GM19467 (cell line): ENCODE results near the gene RCAN1.
"Not testable (repeated sequence)": the region's sequence is repeated elsewhere in the genome, so short reads cannot be mapped to it uniquely, and the experiment has no call there.

Experiments
- ATAC-seq: cut with Tn5 transposase; IDR thresholded peaks from one replicate; pipeline ENCODE4 v1.9.1; 2021; ENCODE audit warnings: mild to moderate bottlenecking, moderate library complexity; ENCODE audit not compliant: unreplicated experiment

RCAN1 gene

DNA sequence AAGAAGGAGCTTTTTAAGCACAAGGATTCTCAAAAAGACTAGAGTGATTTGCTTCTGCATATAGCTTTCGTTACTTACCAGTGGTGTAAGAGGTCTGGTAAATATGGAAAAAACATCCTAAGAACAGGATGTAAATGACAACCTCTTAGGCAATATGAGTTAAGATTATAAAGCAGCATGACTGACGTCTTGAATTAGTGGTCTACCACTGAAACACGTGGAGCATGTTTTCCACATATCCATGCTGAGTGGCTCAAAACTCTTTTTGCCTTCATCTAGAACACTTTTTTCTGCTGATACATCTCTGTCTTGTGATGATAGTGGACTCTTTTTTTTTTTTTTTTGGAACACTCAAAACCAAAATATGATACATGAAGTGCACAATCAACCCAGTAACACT is 44.6 kb downstream of the RCAN1 start:
- no peak for ATAC-seq

DNA sequence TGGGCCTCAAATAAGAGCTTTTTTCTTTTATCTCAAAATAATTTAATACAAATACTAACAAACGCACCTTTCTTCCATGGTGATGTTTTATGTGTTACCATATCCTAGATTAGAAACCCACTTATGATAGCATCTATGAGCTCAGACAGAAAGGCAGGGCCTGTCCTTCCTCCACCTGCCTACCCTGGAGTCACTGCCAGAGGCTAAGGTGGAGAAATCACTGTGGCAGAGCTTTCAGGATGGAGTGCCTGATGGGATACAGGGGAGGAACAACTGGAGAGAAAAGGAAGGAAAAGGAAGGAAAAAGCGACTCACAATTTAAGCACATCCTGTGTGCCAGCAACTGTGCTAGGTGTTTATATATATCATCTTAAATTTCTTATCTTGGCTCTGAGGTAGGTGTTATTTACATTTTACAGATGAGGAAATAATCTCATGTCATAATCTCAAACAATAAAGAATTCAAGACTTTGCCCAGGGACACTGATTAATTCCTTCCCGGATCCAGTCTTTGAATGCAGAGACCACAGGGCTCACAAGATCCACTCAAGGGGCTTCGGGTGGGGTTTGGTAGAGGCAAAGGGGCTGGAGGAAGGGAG is 45.4 kb downstream of the RCAN1 start:
- ATAC-seq = no peak

GRCh38 chr21:34568801-34569200 is 46.1 kb downstream of the RCAN1 start:
- not testable (repeated sequence) for ATAC-seq

DNA sequence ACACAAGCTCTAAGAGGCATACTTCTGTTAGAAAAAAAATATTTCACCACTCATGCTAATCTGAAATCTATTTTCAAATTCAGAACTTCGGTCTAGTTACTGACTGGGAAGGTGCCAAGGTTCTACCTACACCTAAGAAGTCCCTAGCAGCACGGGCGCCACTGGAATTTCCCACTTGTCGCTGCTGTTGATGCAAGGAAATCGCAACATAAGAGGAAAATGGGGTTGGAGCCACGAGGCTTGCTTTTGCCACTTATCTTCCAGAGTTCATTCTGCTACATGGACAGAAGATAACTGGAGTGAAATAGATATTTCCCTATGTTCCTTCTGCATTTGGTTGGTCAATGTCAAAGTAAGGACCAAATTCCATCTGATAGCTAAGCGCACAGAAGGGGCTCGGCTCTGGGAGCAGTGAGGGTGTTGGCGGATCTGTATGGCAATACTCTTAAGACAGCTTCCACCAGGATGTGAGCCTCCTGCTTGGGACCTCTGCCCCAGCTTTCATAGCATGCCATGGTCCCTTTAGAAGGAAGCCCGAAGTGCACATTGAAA is 47.2 kb downstream of the RCAN1 start:
- ATAC-seq = no peak

GRCh38 chr21:34565238-34565637 is 49.7 kb downstream of the RCAN1 start:
- ATAC-seq = no peak

GRCh38 chr21:34563370-34563769 is 51.5 kb downstream of the RCAN1 start:
- ATAC-seq = not testable (repeated sequence)

- no peak for ATAC-seq
Measured at GRCh38 chr21:34561806-34562205, 53.1 kb downstream of the RCAN1 start.

DNA sequence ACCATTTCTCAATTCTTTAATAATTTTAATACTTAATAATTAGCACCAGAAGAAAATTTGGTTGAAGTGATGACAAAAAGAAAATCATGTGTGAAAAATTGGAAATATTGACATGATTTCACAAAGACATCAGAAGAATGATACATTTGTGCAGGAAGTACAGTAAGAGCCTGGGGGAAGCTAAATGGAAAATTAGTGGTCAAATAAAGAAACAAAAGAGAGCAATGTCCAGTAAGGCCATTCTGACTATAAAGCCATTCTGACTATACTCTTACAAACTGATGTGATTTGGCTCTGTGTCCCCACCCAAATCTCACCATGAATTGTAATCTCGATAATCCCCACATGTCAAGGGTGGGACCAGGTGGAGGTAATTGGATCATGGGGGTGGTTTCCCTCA is 54.3 kb downstream of the RCAN1 start:
- ATAC-seq = no peak

DNA sequence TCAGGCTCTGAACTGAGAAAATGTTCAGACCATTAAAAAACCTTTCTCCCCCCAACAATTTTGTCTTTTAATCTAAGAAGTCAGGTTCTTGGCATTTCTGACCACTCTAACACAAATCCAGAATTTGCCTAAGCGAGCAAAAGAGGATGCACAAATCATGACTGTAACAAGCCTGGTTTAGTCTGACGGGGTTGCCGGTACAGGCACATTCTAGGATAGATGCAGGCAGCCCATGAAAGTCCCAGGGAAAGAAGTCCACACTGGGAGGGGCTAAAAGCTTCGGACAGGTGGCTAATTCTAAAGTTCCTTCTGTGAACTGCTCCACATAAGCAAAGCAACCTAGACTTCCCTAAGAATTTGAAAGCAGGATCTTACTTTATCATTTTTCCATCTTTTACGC is 54.9 kb downstream of the RCAN1 start:
- ATAC-seq = no peak

DNA sequence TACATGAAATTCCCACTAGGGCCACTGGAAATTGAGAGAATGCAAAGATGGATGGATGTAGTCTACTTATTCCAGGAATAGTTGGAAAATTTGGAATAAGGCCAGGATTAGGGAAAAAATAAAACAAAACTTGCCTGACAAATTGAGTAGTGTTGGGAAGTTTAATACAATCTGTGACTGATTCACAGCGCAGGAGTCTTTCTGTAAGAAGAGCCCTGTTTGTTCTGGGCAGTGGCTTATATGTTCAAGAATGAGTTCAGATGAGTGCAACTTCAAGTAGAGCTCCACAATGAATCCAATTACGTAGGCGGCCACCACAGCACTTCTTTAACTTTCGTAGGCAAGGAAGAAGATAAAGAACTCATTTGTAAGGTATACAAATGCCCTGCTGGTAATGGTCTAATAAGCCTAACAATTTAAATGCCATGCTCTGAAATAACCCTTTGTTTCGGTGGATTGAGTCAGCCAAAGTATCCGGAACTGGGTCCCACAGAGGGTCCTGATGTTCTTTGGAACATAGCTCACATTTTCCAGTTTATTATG is 55.8 kb downstream of the RCAN1 start:
- ATAC-seq = no peak

GRCh38 chr21:34558166-34558565 is 56.7 kb downstream of the RCAN1 start:
- ATAC-seq = no peak

DNA sequence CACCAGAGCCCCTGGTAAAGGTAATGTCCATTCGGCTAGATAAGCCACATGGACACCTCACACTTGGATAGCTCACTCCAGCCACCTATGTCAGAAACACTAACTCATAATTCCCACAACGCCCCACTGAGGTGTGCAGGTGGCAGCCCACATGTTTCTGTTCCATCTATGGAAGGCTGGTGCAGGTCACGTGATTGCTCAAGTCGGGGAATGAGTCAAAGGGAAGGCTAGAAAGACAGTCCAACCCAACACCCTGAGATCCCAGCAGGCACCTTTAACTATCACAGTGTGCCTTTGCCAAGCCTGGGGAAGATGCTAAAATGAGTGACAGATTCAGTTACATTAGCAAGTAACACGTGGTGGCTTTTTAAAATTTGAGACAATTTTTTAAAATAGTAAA is 57.7 kb downstream of the RCAN1 start:
- ATAC-seq = no peak

DNA sequence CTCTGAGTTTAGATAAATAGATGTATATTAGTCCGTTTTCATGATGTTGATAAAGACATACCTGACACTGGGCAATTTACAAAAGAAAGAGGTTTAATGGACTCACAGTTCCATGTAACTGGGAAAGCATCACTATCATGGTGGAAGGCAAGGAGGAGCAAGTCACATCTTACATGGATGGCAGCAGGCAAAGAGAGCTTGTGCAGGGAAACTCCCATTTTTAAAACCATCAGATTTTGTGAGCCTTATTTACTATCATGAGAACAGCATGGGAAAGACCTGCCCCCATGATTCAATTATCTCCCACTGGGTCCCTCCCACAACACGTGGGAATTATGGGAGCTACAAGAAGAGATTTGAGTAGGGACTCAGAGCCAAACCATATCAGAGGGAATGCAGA is 60.2 kb downstream of the RCAN1 start:
- not testable (repeated sequence) for ATAC-seq

- ATAC-seq = no peak
Measured at GRCh38 chr21:34554227-34554626, 60.7 kb downstream of the RCAN1 start.

DNA sequence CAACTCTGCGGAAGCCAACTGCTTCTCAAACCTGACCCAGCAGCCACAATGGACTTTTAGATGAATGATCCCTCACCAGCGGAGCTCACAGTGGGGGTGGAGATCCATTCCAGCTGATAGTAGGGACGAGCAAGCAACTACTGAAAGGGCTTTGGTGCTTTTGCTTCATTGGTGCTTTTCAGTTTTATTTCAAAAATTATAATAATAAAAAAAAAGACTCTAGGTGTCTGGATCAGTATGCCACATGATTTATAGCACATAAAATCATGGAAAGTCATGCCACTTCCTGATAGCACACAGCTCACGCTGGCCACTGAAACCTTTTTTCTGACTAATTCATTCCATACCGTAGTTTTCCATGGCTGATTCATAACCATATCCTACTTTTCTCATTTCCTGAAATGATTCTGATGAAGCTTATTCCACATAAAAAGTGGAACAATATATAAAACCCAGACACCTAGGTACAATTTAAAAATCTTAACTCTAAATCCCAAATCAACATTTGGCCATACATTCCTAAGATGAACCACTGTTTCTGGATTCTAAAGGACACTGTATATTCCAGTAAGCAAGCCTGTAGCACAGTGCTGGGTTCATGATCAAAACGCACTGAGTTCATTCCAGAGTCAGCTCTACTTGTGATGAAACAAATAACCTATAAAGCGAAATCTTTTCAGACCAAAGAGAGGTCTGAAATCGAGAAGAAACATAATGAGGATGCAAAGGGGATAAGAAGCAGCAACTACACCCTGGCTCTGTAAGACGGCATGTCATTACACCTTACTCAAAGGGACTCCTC is 61.6 kb downstream of the RCAN1 start:
- ATAC-seq = no peak

DNA sequence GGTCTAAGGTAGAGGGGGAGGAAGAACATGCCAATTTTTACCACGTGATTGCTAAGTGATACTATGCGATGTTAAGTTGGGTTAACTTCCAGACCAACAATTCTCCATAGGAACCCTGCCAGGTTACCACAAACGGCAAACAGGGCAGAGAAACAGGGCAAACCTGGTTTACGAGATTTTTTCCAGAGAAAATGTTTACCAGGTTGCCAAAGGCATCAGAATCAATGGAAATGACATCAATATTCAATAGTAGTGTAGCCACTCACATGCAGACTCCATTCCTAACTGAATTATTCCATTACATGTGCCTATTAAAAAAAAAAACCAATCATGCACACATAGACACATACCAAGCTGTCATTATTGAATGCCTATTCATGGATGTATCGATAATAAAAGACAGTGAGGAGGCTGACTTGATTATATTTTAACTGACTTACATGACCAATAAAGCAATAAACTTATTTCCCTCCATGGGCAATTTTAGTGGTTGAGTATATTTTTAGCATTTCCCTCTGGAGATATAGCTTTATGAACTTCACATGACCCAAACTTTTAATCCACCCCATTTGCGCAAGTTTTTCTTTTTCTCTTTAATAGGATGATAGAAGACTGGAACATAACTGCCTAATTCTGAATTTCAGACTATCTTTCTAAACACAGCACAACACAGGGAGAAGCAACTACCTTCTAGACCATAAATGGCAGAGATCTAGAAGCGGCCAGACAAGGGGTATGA is 62.4 kb downstream of the RCAN1 start:
- no peak for ATAC-seq

GRCh38 chr21:34550182-34550799 is 64.6 kb downstream of the RCAN1 start:
- ATAC-seq = no peak

DNA sequence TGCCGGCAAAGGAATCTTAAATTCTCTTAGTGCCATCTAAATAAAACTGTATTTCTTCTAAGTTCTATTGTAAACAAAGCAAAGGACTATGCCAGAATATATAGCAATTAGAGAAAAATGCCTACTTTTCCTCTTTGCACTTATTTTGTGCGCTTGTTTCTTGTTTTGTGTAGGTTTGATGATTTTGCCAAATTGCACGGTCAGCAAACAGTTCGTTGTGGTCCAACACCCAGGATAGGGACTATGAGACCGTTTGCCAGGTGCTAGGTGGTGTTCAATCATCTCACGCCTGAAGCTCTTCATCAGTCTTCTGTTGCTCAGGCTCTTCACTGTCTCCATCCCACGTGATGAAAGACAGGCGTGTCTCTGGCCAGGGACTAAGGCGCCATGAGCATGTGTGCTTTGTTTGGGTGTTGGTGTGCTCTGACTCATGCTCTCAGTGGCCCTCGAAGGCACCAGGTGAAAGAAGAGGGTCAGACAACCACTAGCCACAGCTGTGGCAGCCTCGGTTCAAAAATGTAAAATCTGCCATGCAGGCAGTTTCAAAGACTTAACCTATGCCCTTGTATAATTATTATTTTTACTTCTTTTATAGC is 66.0 kb downstream of the RCAN1 start:
- no peak for ATAC-seq

DNA sequence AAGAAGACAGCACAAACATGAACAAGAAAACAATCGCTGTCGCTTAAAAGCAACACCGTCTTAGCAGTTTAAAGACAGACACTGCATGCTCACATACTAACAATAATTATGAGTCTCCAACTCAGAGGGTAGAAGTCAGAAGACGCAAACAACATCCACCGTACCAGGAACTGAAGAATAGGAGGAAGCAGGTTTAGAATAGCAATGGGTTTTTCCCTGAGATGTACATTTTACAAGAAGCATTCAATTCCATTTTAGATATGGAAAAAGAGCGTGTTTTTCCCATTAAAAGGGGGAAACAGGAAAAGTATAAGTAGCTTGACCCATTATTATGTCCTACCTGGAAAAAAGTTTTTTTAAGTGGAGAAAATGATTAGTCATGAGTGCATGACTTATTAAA is 68.4 kb downstream of the RCAN1 start:
- no peak for ATAC-seq

DNA sequence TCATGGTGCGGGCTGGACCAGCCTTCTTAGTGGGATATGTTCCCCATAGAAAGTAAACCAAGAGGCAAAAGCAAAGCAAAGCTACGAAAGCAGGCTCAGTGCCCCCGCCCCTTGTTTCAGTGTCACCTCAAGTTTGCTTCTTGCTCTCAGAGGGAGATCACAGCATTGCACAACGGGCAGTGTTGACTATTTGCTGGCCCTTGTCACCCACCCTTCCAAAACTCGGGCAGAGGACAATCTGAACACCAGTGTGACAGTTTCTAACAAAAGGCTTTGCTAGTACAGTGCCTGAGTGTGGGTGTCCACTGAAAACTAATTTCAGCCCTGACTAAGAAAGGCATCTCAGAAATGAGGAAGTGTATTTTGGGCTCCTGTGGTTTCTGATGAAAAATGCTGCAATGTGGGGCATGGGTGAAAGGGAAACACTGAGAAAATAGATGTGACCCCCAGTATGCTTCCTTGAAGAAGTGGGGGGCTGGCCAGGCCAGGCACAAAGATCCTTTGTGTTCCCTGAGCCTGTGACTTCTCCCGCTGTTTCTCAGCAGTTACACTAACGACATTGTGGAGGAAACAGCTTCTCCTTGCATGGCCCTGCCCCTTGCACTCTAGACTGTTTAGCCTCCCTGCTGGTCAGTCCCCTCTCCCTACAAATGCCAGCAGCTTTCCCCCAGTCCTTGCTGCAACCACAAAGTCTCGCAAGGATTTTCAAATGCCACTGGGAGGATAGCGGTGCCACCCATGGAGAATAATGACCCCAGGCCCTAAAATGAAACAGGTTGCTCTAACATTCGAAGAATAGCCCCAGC is 69.6 kb downstream of the RCAN1 start:
- no peak for ATAC-seq
